ENCODE data around the gene IFIT1.

GRCh38 chr10:89390476-89391225 is 1.8 kb upstream of the IFIT1 start:
- TF ChIP-seq CTCF (IDR thresholded peaks at IDR 0.05) (no peak), EZH2phosphoT487 (IDR thresholded peaks at IDR 0.05) (no peak)

Measured in neural progenitor cell (in vitro differentiated cells).